SK-N-SH treated with all-trans-retinoic acid at 6 μM for 48 hours (cell line): ENCODE data around the gene RAD51AP1.

Experiments used
- PPARA ChIP-seq: fragments of 250-450 bp; sonication (Bioruptor Pico); IDR thresholded peaks from 2 replicates; pipeline ENCODE4 v1.5.0; 2020; ENCODE audit warnings: mild to moderate bottlenecking, borderline replicate concordance
- SNAI2 ChIP-seq: fragments of 250-450 bp; sonication (Bioruptor Pico); IDR thresholded peaks from 2 replicates; pipeline ENCODE4 v1.5.0; 2020; ENCODE audit warnings: mild to moderate bottlenecking, moderate library complexity
- ZNF565 ChIP-seq: fragments of 450-650 bp; formaldehyde crosslinking; conservative IDR thresholded peaks from 2 replicates; pipeline ENCODE4 v1.5.0; 2020; ENCODE audit warnings: low read depth, mild to moderate bottlenecking, moderate library complexity

GRCh38 chr12:4530160-4530559, 8.5 kb upstream of the RAD51AP1 start:
- TF ChIP-seq ZNF565 (CRISPR knock-in tag) (no peak), SNAI2 (CRISPR knock-in tag) (no peak), PPARA (CRISPR knock-in tag) (no peak)
